GM18907 (cell line): Measurements from ENCODE around the gene EEFSEC.
A peak's percentile ranks its signal among the peaks of the same experiment; 100 is the strongest.

Source experiments
- ATAC-seq: cut with Tn5 transposase; IDR thresholded peaks from one replicate; pipeline ENCODE4 v1.9.1; 2021; ENCODE audit warnings: mild to moderate bottlenecking, moderate library complexity; ENCODE audit not compliant: unreplicated experiment

Gene EEFSEC

DNA sequence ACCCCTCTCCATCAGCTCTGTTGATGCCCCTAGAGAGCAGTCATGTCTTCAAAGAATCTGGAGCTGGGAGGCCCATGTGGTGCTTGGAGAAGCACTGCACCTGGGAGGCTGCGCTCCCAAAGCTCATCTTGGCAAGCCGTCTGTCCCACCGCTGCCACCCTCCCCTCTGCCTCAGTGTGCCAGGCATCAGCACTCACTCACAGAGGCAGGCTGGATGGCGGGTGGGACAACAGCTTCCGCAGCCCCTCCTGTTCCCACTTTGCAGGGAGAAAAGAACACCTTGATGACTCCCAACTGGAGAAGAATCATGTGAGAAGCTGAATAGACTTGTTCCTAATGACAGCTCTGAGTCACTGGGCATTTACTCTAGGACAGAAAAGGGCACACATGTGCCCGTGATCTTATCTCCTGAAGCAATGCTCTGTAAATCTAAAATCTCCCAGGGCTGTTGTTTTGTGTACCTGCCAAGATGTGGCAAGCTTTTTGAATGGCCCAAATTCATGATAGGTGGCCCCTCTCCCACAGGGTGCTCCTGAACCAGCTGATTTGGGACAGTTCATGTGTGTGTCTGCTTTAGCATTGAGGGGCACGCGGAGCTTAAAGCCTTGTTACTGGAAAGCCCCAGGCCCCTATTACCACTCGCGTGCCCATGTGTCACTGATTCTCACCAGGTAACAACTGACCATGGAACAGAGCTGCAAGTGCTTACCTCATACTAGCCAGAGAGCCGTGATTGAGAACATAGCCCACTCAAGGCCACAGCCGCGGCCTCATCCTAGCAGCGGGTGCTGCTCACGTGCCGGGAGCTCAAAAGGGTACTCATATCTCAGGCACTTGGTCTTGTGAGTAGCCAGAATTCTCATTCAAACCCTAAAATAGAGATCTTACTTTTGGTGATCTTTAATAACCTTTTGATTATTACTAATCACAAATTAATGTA is 209.0 kb downstream of the EEFSEC start:
- ATAC-seq: no peak

DNA sequence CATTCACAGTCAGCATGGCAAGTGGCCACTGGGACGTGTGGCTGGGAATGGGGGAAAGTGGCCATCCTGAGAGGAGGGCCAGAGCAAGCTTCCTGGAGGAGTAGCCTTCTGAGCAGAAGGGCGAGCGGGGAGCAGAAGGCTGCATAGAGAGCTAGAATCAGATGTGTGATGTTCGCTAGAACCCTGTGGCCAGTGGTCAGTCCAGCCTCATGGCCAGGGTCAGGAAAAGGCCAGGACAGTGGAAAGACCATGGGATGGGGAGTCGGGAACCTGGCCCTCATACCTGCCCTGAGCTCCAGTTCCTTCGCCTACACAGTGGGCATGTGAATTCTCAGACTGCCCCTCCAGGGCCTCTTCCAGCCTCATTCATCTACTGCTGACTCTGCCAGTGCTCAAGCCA is 211.0 kb downstream of the EEFSEC start:
- ATAC-seq: no peak

DNA sequence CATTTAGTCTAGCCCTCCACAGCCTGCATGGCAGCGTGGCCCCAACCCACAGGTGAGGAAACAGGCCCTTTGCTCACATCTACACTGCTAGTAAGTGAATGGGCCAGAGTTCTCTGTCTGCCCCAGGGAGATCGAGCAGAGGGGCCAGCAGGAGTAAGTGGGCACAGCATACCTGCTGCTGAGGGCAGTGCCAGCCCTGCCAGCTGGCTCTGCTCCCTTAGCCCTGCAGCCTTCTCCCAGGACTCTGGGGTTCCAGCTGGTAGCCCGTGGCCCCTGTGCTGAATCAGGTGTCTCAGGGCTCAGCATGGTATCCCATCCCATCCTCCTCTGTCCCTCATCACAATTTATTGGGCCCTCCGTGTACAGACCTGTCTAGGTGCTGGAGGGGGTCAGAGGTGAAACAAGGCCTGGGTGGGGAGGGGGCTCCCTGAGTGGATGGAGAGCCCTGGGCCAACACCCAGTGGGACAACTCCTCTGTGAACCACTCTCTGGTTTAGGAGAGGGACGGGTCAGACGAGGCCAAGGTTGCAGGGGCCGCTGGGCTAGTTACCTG is 211.6 kb downstream of the EEFSEC start:
- no peak for ATAC-seq

DNA sequence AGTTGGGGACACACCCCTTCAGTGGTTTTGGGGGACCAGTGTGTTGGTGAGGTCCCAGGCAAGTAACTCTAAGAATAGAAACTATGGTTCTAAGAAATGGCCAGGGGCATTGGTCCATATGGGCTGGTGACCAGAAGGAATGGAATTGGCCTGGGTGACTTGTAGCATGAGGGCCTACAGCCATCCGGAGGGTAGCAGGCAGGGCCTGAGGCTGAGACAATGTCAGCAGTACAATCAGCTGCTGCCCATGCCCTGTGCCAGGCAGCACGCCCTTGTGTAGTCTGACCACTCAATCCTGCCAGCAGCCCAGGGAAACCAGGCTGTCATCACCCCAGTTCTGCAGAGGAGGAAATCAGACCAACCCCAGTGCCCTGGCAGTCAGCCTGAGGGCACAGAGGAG is 212.9 kb downstream of the EEFSEC start:
- no peak for ATAC-seq

DNA sequence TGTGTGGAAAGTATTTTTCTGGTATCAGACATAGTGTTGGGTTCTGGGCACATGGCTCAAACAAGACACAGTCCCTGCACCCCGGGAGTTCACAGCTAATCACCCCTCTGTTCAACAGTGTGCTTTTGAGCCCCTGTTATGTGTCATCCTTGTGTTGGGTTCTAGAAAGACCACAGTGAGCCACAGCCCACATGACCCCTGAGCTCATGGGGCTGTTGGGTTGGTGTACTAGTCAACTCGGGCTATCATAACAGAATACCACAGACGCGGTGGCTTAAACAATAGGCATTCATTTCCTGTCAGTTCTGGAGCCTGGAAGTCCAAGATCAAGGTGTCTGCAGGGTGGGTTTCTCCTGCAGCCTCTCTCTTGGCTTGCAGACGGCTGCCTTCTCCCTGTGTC is 213.4 kb downstream of the EEFSEC start:
- no peak for ATAC-seq

DNA sequence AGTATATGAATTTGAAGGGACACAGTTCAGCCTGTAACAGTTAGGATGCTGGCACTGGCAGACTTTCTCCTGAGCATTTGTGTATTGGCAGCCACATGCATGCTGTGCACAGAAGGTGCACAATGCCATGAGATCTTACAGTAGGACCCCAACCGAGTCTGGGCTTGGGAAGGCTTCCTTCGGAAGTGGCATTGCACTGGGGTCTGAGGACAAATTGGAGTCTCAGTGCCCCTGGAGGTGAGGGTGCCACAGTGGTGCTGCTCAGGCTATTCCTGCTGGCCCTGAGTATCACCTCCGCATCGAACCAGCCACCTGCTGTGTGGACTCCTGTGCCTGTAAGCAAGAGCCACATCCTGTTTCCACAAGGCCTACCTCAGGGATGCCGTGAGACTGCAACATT is 213.9 kb downstream of the EEFSEC start:
- ATAC-seq: no peak

DNA sequence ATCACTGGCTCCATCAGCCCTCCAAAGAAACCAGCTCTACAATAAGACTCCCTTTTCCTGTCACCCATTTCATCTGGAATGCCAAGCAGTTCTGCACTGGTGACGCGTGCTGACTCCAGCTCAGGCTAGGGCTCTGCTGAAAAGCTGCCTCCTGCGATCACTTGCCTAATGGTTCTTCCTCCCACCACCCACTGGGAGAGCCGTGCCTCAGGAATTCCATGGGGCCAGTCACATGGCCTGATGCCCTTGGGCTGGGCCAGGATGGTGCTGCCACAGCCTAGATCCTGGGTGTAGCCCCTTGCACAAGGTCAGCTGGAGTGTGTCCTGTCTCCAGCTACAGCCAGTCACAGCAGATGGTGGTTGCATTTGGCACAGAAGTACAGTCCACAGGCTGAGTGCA is 214.5 kb downstream of the EEFSEC start:
- ATAC-seq: no peak

DNA sequence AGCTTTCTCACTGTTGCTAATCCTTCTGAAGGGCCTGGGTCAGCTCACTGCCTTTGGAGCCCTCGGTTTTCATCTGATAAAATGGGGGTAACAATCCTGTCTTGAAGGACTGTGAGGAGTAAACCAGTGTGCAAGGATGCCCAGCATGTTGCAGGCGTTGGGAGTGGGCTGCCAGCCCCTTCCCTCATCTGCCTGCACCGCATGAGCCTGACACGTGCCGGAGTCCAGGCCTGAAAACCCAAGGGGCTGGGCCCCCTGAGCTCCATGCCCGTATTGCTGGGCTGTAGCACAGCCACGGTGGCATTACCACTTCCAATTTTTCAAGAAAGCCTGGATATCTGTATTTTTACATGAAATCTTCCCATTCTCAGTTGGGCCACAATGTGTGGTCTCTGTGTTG is 215.3 kb downstream of the EEFSEC start:
- no peak for ATAC-seq

DNA sequence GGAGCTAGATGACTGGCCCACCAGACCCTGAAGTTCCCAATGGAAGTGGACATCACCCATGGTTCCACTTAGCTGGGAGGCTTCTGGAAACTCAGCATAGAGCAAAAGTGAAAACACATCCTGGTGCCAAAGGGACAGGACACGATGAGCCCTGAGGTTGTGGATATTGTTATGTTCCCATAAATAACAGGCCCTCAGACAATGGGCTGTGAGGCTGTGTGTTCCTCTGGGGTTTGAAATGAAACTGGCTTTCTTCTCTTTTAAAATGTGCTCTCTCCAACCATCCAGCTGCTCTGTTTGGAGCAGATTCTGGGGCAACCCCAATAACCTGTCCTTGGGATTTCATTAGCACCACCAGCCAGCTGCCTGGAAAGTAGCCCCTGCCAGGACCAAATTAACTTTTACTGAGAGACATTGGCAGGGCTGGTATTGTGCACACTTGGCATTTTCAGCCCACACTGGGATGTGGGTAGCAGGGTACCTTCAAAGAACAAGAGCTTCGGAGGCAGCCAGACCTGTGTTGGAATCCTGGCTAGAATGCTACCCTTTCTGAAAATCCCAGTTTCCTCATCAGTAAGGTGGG is 215.9 kb downstream of the EEFSEC start:
- ATAC-seq: no peak

DNA sequence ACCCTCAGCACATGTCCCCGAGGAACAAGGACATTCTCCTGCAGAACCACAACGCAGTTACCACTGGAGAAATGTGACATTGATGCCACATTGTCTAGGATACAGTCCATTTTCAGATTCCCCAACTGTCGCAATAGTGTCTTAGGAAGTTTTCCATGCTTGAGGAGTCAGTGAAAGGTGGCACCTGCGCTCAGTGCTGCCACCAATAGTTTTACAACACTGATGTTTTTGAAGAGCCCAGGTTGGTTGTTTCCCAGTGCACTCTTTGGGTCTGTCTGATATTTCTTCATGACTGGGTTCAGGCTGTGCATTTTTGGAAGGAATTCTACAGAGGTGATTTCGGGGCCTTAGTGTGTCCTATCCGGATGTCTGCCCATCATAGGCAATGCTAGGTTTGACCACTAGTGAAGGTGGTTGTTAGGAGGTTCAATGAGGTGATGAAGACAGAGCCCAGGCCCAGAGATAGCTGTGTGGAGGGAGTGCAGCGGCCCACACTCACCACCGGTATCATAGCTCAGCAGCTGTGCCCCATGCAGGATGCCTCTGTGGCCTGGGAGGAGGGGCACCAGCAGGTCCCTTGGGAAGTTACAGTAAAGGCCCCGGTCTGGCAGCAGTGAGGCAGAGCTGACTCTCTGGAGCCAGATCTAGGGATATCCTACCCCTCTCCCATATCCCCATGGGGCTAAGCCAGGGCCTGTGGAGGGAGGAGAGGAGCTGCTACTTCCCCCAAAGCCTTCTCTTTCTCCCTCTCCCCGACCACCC is 216.8 kb downstream of the EEFSEC start:
- ATAC-seq: peak; percentile 61

DNA sequence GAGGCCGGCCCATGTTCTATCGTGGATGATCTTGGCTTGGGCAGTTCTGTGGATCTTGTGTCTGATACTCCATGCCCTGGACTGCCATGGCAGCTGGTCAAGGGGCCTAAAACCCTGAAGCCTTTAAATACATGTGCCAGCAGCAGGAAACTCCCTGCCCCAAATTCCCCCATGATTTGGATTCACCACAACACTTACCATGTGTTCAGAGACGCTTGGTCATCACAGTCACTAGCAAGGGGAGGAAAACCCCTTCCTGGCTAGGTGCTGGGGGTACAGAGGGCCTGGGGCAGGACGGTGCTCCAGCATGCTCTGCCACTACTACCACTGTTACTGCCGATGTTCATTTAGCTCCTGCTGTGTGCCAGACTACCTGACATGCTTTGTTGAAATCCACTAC is 219.0 kb downstream of the EEFSEC start:
- no peak for ATAC-seq

DNA sequence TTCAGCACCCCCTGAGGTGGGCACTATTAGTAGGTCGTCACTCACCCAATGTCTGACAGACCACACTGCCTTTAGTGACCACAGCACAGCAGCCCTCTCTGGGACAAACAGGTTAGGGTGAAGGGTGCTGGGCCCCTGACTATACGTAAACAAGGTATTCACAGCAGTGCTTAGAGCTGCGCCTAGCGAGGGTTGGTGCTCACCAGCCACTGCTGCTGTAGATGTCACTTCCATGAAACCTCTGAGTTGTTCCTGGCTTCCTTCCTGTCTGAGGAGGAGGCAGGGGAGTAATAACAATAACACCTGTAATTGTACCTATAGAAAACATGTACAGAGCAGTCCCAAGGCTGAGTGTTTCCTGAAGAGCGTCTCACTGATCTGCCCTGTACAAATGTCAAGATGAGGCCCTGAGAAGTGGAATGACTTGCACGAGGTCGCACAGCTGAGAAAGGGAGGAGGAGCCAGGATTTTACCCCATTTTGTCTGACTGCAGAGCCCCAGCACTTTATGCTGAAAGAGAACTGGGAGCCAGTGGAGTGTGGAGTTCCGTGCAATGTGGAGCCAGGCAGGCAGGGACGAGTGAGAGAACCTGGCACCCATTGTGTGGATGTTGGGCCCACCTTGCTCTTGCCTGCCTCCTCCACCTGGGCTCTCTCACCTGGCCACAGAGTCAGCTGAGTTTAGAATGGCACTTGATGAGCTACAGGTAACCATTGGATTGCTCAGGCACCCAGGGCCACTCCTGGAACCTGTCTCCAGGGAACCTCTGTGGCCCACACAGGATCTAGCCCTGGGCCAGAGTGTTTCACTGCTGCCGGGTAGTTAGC is 219.6 kb downstream of the EEFSEC start:
- no peak for ATAC-seq

DNA sequence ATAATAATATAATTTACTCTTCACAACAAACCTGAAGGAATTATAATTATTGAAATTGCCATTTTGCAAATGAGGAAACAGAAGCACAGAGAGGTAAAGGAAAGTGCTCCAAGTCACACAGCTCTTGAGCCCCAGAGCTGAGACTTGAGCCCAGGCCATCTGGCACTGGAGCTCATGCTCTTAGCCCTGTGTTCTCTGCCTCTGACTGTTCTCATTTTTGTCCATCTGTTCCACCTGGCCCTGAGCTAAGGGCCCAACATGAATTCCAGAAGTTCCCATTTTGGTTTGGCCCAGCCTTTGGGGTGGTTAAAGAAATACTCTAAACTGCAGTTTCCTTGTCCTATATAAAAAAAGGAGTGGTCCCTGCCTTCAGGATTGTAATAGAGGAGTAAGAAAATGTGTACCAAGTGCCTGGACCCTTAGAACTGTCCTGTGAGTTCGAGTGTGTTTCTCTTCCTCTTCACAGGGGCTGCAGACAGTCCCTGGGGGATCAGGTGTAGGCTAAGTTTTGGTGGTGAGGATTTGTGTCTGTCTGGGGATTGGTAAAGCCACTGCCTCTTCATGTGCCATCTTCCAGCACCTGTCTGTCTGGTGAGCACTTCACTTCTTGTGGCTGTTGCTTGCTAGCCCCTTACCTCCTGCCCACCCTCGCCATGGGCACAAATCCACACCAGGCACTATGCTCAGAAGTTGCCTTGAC is 221.6 kb downstream of the EEFSEC start:
- ATAC-seq: peak; percentile 40

DNA sequence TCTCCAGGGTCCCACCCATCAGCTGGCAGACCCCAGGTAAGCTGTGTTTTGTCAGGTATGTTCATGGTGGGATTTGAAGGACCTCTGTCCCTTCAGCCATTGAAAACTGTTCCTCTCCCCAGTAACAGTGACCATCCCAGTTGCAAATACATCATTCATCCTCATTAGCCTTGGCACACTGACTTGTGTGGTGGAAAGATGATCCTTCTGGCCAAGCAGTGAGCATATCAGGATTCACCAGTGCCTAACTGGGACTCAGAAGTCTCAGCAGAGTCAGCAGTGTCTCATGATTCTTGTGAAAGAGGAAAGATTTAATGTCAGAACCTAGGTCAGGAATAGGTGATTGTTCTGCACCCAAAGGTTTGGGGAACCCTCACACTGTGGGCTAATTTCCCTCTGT is 223.2 kb downstream of the EEFSEC start:
- no peak for ATAC-seq

DNA sequence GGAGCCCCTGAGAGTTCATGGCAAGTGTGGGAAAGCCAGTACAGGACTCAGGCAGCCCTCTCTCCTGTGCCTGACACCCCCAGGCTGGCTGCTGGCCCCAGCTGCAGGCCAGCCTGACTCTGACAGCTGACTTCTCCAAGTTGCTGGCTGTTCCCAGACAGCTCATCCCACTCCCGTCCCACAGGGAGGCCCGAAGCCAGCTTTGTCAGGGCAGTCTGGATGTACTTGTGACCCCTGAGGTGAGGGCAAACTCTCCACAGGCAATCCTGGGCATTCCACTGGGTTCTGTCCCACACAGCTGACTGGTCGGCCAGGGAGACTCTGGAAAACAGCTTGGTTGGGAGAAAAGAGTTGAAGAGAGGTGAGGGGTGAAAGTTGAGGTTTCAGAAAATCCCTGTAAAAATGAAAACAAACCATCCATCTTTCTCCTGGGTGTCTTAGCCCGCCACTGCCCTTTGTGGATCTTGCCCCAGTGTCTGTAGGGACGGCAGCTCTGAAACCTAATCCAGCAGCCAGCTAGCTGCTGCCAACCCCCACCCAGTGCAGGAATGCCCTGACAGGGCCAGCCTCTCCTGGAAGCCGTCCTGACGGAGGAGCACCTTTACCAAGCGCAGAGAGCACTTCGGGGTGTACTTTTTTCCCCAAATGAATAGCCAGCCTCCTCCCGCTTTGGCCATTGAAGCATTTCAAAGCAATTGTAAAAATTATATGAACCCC is 225.5 kb downstream of the EEFSEC start:
- ATAC-seq: no peak

DNA sequence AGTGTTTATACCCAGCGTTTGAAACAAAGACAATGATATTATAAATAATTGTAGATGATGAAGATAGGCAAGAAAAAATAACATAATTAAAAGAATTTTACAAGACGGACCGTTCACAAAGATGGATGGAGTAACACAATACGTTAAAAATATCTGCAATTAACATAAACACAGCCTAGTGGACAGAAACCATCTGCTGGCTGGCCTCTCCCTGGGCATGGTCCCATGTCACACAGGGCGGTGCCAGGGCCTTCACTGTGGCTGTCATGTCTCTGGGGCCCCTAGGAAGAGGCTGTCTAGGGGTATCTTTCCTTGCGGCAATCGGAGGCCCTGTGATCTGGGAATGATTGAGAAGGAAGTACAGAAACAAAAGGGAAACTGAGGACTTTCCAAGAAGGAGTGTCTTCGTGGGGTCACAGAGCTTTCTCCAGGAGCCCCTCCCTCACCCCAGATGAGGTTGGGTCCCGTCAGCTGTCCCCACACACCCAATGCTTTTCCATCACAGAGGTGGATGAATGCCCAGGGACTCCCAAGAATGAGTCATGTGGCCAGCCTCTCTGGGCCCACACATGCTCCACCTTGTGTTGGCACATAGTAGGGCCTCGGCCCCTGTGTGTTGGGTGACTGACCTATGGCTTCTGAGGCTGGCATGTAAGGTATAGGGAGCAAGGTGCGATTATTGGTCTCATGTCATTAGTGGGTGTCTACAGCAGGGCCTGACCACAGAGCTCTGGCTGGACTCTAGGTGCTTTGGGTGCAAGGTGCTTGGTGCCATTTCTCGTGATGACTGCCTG is 226.3 kb downstream of the EEFSEC start:
- no peak for ATAC-seq

DNA sequence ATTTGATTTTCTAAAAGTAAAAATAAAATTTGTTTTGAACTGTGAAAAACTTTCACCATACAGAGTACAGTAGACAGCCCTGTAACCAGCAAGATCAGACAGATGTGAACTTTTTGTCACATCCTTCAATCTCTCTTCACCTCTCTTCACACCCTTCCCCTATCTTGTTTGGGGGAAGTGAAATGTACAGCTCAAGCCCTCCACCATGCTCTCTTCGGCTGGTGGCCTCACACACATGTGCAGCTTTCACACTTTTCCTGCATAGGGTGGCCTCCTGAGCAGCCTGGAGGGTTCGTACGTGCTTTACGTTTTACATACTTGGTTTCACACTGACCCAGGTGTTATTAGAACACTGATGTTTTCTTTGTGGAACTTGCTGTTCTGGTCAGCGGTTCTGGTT is 227.0 kb downstream of the EEFSEC start:
- no peak for ATAC-seq

DNA sequence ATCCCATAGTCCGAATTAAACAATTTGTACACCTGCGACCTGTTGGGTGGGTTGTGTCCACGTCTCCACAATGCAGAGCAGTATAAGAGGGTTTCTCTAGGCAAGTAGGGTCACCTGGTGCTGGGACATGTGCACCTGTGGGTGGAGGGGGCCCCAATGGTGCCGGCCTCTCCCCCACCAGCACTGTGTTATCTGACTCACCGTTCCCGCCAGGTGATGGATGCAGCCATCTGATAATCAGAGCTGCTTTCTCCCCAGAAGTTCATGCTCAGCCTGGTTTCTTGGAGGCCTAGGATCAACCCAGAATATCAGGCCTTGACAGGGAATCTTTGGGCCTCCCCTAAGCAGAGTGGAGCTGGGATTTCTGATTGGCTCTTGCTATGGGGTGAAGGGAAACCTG is 227.4 kb downstream of the EEFSEC start:
- no peak for ATAC-seq

DNA sequence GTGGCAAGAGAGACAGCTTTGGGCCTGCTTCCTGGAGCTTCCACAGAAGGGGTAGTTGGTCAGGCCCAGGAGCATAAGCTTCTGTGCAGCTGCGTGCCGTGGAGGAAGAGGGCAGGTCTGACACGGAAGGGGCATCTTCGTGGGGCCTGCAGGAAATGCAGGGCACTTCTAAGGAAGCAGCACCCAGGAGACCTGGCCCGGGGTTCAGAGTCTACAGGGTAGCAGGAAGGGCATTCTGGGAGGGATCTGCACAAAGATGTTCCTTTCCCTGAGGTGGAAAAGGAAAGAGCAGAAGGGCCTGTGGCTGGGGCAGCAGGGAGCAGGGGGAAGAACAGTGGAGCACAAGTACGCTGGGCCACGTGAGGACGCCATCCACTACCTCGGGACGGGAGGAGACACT is 228.3 kb downstream of the EEFSEC start:
- no peak for ATAC-seq
